HepG2 (cell line): ENCODE data around the gene ADGRE3. TPM values are rescaled to one million over a fixed set of nuclear protein-coding genes. Genes with fewer than 3 reads are reported as not detected.

Experiments used
- BRD4 ChIP-seq: sonication (generic); formaldehyde crosslinking; IDR thresholded peaks from 2 replicates; pipeline ENCODE4 v1.4.0; 2020; ENCODE audit warnings: missing genetic modification reagents
- FUBP1 ChIP-seq: sonication (generic); formaldehyde crosslinking; IDR thresholded peaks from 2 replicates; pipeline ENCODE4 v1.5.1; 2020; ENCODE audit warnings: missing genetic modification reagents, mild to moderate bottlenecking, borderline replicate concordance
- HNF1B ChIP-seq: sonication (generic); formaldehyde crosslinking; IDR thresholded peaks from 2 replicates; pipeline ENCODE4 v1.5.1; 2020; ENCODE audit warnings: mild to moderate bottlenecking, moderate library complexity, missing genetic modification reagents
- HNRNPH1 ChIP-seq: fragments of 200-400 bp; formaldehyde crosslinking; optimal IDR thresholded peaks from 2 replicates; pipeline ENCODE3; 2017; ENCODE audit warnings: mild to moderate bottlenecking, low read depth, low read length
- JUN ChIP-seq: sonication (generic); formaldehyde crosslinking; IDR thresholded peaks from 2 replicates; pipeline ENCODE4 v1.4.0; 2020; ENCODE audit warnings: mild to moderate bottlenecking, missing genetic modification reagents
- MIER3 ChIP-seq: IDR thresholded peaks from 2 replicates; pipeline ENCODE4 v1.6.1; 2016; ENCODE audit warnings: missing compliant biosample characterization, borderline replicate concordance
- NRL ChIP-seq: sonication (generic); formaldehyde crosslinking; IDR thresholded peaks from 2 replicates; pipeline ENCODE4 v1.5.0; 2020; ENCODE audit warnings: missing genetic modification reagents, mild to moderate bottlenecking, moderate library complexity, borderline replicate concordance
- RBFOX2 ChIP-seq: fragments of 200-400 bp; formaldehyde crosslinking; IDR thresholded peaks from 2 replicates; pipeline ENCODE4 v1.6.1; 2017; ENCODE audit warnings: low read depth, mild to moderate bottlenecking, low read length
- RBM22 ChIP-seq: fragments of 200-400 bp; formaldehyde crosslinking; optimal IDR thresholded peaks from 2 replicates; pipeline ENCODE3; 2017; ENCODE audit warnings: mild to moderate bottlenecking, low read length, moderate library complexity
- RFXAP ChIP-seq: sonication (generic); formaldehyde crosslinking; IDR thresholded peaks from 2 replicates; pipeline ENCODE4 v1.4.0; 2020; ENCODE audit warnings: missing genetic modification reagents, borderline replicate concordance
- SIN3B ChIP-seq: fragments of 150-350 bp; IDR thresholded peaks from 2 replicates; pipeline ENCODE4 v1.6.1; 2014; ENCODE audit warnings: low read length
- SMAD3 ChIP-seq: sonication (generic); formaldehyde crosslinking; IDR thresholded peaks from 2 replicates; pipeline ENCODE4 v1.4.0; 2020; ENCODE audit warnings: missing genetic modification reagents
- SOX13 ChIP-seq, 3 experiments: fragments of 450-650 bp in 1 of 3; sonication (generic) in 1 of 3; formaldehyde crosslinking in 1 of 3; IDR thresholded peaks in 2 of 3; conservative IDR thresholded peaks in 1 of 3; 2 replicates each; pipeline versions ENCODE4 v1.5.0 to v1.6.1; 2016 to 2020; ENCODE audit warnings: antibody characterized with exemption in 1 of 3, mild to moderate bottlenecking in 1 of 3, missing compliant biosample characterization in 1 of 3, missing genetic modification reagents in 1 of 3, moderate library complexity in 1 of 3
- STAG1 ChIP-seq: sonication (generic); formaldehyde crosslinking; IDR thresholded peaks from 2 replicates; pipeline ENCODE4 v1.4.0; 2020; ENCODE audit warnings: missing genetic modification reagents
- TIGD3 ChIP-seq: sonication (generic); formaldehyde crosslinking; IDR thresholded peaks from 2 replicates; pipeline ENCODE4 v1.5.1; 2020; ENCODE audit warnings: mild to moderate bottlenecking, missing genetic modification reagents, borderline replicate concordance
- ZBTB1 ChIP-seq: sonication (generic); formaldehyde crosslinking; IDR thresholded peaks from 2 replicates; pipeline ENCODE4 v1.4.0; 2020; ENCODE audit warnings: missing genetic modification reagents, borderline replicate concordance
- ZC3H4 ChIP-seq: sonication (generic); formaldehyde crosslinking; IDR thresholded peaks from 2 replicates; pipeline ENCODE4 v1.4.0; 2020; ENCODE audit warnings: missing genetic modification reagents, borderline replicate concordance
- ZNF17 ChIP-seq: sonication (generic); formaldehyde crosslinking; IDR thresholded peaks from 2 replicates; pipeline ENCODE4 v1.5.0; 2020; ENCODE audit warnings: mild to moderate bottlenecking, missing genetic modification reagents
- ZNF343 ChIP-seq: sonication (generic); formaldehyde crosslinking; IDR thresholded peaks from 2 replicates; pipeline ENCODE4 v1.4.0; 2020; ENCODE audit warnings: mild to moderate bottlenecking, missing genetic modification reagents
- ZNF354B ChIP-seq: sonication (generic); formaldehyde crosslinking; IDR thresholded peaks from 2 replicates; pipeline ENCODE4 v1.8.0; 2022; ENCODE audit warnings: mild to moderate bottlenecking, missing genetic modification reagents
- ZNF451 ChIP-seq: sonication (generic); formaldehyde crosslinking; IDR thresholded peaks from 2 replicates; pipeline ENCODE4 v1.5.0; 2020; ENCODE audit warnings: mild to moderate bottlenecking, missing genetic modification reagents
- ZNF652 ChIP-seq: IDR thresholded peaks from 2 replicates; pipeline ENCODE4 v1.6.1; 2016; ENCODE audit warnings: low read depth, borderline replicate concordance
- ZNF782 ChIP-seq: sonication (generic); formaldehyde crosslinking; IDR thresholded peaks from 2 replicates; pipeline ENCODE4 v1.4.0; 2020; ENCODE audit warnings: missing genetic modification reagents, mild to moderate bottlenecking, borderline replicate concordance
- polyA plus RNA-seq, 8 experiments: library from polyadenylated mRNA; depleted of rRNA in 3 of 8; stranded (reverse) in 7 of 8; unstranded in 1 of 8; fragments of >200 nt; fragmentation: Illumina TruSeq in 4 of 8; extraction: Trizol in 4 of 8; gene quantifications; 2 replicates each; pipeline versions ENCODE4 v1.2.1 to v1.2.3, GENCODE V29; 2011 to 2016; ENCODE audit warnings: low read depth in 4 of 8, missing spikeins in 1 of 8, mixed read lengths in 1 of 8; ENCODE audit not compliant: insufficient read depth in 1 of 8
- total RNA-seq, 5 experiments: library from RNA; depleted of rRNA; stranded (reverse); fragments of >200 nt; fragmentation: Illumina TruSeq; extraction: Trizol; gene quantifications; 2 replicates each; pipeline ENCODE4 v1.2.3, GENCODE V29; 2016; ENCODE audit warnings: low read depth in 1 of 5

The ADGRE3 gene
- total and polyA plus RNA-seq, 2 of the 13 experiments (the other 11 are each of a cell fraction or from before 2014, with no cell fraction given) = not detected

- TF ChIP-seq HNF1B (peak; percentile 84), ZBTB1 (CRISPR knock-in tag) (no peak), ZNF451 (CRISPR knock-in tag) (no peak), RBM22 (no peak), FUBP1 (CRISPR knock-in tag) (peak; percentile 90; the same call in 1 of the 2 replicates), BRD4 (no peak), ZC3H4 (CRISPR knock-in tag) (no peak; the same call in 1 of the 2 replicates), JUN (CRISPR knock-in tag) (no peak), ZNF652 (CRISPR knock-in tag) (0 out of 2 replicates have a peak, but pooled peaks have one; percentile 17), ZNF343 (CRISPR knock-in tag) (no peak), ZNF782 (peak; percentile 81), HNRNPH1 (no peak), ZNF17 (CRISPR knock-in tag) (no peak), SIN3B (no peak; the same call in 1 of the 2 replicates), NRL (CRISPR knock-in tag) (peak; percentile 74), SMAD3 (CRISPR knock-in tag) (peak; percentile 95), TIGD3 (CRISPR knock-in tag) (no peak), MIER3 (peak; percentile 94), RBFOX2 (peak; percentile 94), SOX13 (IDR thresholded peaks at IDR 0.05) (no peak), SOX13 (CRISPR knock-in tag; conservative IDR thresholded peaks at IDR 0.05 in 1 of 2, IDR thresholded peaks at IDR 0.05 in 1 of 2) (peak in 1 of 2 experiments; percentile 56; a peak in 1 of 4 replicates), RFXAP (peak; percentile 48; the same call in 1 of the 2 replicates), ZNF354B (CRISPR knock-in tag) (no peak), STAG1 (CRISPR knock-in tag) (no peak)
These were observed 102.8 kb downstream of the ADGRE3 start, which contains the start of gene NDUFB7 (continued) for GRCh38 chr19:14571695-14572490.
